Measurements from ENCODE around the gene BRD3OS. TPM values are rescaled to one million over a fixed set of nuclear protein-coding genes. Genes with fewer than 3 reads are reported as not detected.

BRD3OS gene
- total and polyA plus RNA-seq, 2 donors (not counting 1 experiment from before 2014, with no cell fraction given) = 12.0 to 25.3 TPM

DNA sequence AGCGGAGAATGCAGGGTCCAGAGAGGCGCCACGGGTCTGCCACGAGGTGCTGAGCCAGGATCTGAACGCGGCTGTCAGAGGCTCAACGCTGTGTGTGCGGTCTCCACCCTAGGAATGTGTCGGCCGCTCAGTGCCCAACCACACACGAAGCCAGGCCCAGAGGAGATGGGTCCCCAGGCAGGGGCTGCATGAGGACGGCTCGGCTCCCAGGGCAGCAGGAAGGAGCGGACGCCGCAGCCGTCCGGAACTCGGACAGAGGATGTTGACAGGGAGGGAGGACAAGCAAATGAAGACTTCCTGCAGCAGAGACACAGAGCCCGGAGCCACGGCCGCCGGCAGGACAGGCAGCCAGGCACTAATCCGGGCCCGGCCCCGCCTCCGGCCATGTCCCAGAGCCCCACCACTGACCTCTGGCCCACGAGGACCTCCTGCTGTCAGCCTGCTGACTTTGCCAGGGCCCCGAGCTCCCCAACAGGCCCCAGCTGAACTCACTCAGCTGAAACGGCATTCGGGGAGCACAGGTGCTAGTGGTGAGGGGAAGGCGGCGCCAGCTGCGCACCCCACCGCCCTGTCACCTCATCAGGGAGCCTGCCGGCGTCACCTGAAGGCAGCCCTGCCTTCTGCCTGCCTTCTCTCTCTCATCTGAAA lies 45.9 kb upstream of the BRD3OS start:
- Histone ChIP-seq H3K9me3 (ENCODE audit: control extremely low read depth in 1 of 3, control insufficient read depth in 2 of 3, insufficient read depth in 1 of 3, low read length in 2 of 3) (no peaks in the 10 kb centered on the region), H3K4me2 (replicated peaks; ENCODE audit: low read depth, low read length, poor library complexity, severe bottlenecking) (peak overlapping the region; percentile 87), H3K4me1 (ENCODE audit: control insufficient read depth in 2 of 2, insufficient read depth in 2 of 2, low read length in 2 of 2) (peaks cover 54 to 57% of the 10 kb centered on the region in 2 donors), H3K27me3 (replicated peaks in 1 of 4; ENCODE audit: control extremely low read depth in 1 of 4, control insufficient read depth in 3 of 4, insufficient read depth in 4 of 4, low read length in 3 of 4) (no peaks in the 10 kb centered on the region), H3K36me3 (replicated peaks in 1 of 2; ENCODE audit: control extremely low read depth in 1 of 2, control insufficient read depth in 1 of 2, extremely low read depth in 1 of 2, insufficient read depth in 2 of 2, low read length in 1 of 2) (peaks cover 0 to 7% of the 10 kb centered on the region in 2 experiments), H3K4me3 (ENCODE audit: control extremely low read depth in 1 of 5, extremely low read depth in 1 of 5, insufficient read depth in 1 of 5, low read depth in 2 of 5, low read length in 4 of 5) (peak overlapping the region in 3 of 5 experiments; percentile 28 to 46 (median 30)), H4K20me1 (ENCODE audit: control insufficient read depth, insufficient read depth, low read length, poor library complexity, severe bottlenecking) (peaks cover 100% of the 10 kb centered on the region), H2AFZ (ENCODE audit: insufficient read depth, low read depth, low read length, poor library complexity, severe bottlenecking) (no peak overlapping the region), H3K27ac (ENCODE audit: low read length in 2 of 2) (peak overlapping the region; percentile 34 to 76), H3K9ac (ENCODE audit: low read length) (peak overlapping the region; percentile 50), H3K79me2 (ENCODE audit: control insufficient read depth, insufficient read depth, low read length) (peaks cover 100% of the 10 kb centered on the region)
- 38% methylated on average over 36 of the region's 37 CpGs for WGBS (ENCODE audit: insufficient coverage)
- Mint-ChIP-seq H3K9me3 (ENCODE audit: insufficient read depth) (no peaks in the 10 kb centered on the region), H3K27me3 (no peaks in the 10 kb centered on the region), H3K27ac (peak overlapping the region; percentile 71), H3K4me1 (peaks cover 76% of the 10 kb centered on the region), H3K4me3 (peak overlapping the region; percentile 80)
- ATAC-seq (ENCODE audit: low read depth) (peak; percentile 88), DNase-seq (peak; percentile 77)
- intact Hi-C loops (cut with micrococcal nuclease) = no loop called here
- CTCF ChIA-PET = interaction anchor here (1.7 kb wide), 1 partner anchor 15 kb away, joined by 9 read pairs; no protein-coding TSS in a partner anchor
- POLR2A ChIA-PET = no interaction called here
- TF ChIP-seq EZH2 (IDR thresholded peaks at IDR 0.05; ENCODE audit: borderline replicate concordance, insufficient read depth, low read depth, low read length, poor library complexity, severe bottlenecking) = no peak
- no peak for TF ChIP-seq CTCF (IDR thresholded peaks at IDR 0.05)
